ENCODE data around the gene MSH3. TPM values are rescaled to one million over a fixed set of nuclear protein-coding genes. Genes with fewer than 3 reads are reported as not detected.

Gene MSH3
- total RNA-seq, 4 donors from 2014 or later: 11.0 to 15.0 (median 12.4) TPM

DNA sequence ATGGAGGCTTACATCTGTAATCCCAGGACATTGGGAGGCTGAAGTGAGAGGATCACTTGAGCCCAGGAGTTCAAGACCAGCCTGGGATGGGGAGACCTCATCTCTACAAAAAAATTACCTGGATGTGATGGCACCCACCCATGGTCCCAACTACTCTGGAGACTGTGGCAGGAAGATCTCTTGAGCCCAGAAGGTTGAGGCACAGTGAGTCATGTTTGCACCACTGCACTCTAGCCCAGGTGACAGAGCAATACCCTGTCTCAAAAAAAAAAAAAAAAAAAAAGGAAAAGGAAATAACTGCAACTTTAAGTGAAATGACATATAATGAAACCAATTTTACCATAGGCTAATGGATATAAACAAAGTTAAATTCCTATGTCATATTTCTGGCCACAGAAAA lies 152.5 kb downstream of the MSH3 start:
- DNase-seq (ENCODE audit: low spot score in 2 of 2): no peak
- Histone ChIP-seq H3K27ac (no peak overlapping the region), H3K9me3 (no peaks in the 10 kb centered on the region), H3K4me3 (no peak overlapping the region), H3K4me1 (no peaks in the 10 kb centered on the region), H3K36me3 (no peaks in the 10 kb centered on the region), H3K27me3 (no peaks in the 10 kb centered on the region)
- TF ChIP-seq POLR2A (IDR thresholded peaks at IDR 0.05) (no peak), POLR2AphosphoS5 (IDR thresholded peaks at IDR 0.05) (no peak), EP300 (IDR thresholded peaks at IDR 0.05) (no peak)
- TF ChIP-seq, protein P1, sequence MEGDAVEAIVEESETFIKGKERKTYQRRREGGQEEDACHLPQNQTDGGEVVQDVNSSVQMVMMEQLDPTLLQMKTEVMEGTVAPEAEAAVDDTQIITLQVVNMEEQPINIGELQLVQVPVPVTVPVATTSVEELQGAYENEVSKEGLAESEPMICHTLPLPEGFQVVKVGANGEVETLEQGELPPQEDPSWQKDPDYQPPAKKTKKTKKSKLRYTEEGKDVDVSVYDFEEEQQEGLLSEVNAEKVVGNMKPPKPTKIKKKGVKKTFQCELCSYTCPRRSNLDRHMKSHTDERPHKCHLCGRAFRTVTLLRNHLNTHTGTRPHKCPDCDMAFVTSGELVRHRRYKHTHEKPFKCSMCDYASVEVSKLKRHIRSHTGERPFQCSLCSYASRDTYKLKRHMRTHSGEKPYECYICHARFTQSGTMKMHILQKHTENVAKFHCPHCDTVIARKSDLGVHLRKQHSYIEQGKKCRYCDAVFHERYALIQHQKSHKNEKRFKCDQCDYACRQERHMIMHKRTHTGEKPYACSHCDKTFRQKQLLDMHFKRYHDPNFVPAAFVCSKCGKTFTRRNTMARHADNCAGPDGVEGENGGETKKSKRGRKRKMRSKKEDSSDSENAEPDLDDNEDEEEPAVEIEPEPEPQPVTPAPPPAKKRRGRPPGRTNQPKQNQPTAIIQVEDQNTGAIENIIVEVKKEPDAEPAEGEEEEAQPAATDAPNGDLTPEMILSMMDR (IDR thresholded peaks at IDR 0.05): no peak

DNA sequence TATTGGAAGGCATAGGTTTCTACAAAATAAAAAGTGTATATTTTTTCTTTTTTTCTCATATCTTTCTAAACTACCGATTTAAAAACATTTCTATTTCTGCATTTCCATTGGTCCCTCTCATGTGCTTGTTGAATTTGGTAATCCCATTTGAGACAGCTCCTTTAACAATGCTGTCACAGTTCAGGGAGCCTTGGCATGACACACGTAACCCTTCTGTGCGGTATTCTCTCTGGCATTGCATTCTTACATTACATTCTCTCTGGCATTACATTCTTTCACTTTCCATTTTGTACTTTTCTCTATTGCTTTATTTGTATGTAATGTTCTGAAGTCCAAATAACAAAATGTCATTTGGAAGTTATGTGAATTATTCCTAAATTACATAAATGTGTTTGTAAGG lies 155.0 kb downstream of the MSH3 start:
- Histone ChIP-seq H3K4me1 (no peaks in the 10 kb centered on the region), H3K9me3 (no peaks in the 10 kb centered on the region)
- DNase-seq (ENCODE audit: low spot score in 2 of 2): no peak

DNA sequence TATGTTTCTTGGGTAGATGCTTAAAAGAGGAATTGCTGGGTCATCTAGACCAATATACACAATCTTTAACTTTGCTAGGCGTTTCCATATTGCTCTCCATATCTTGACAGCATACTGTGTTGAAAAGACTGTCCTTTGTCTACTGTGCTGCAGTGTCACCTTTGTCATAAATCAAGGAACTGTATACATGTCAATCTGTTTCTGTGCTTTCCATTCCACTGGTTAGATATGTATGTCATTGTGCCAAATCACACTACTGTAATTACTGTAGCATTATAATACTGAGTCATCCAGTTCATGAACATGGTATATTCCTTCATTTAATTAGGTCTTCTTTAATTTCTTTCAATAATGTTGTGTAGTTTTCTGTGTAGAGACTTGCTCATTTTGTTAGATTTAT lies 156.0 kb downstream of the MSH3 start:
- no peaks in the 10 kb centered on the region for H3K27me3 ChIP-seq
- TF ChIP-seq POLR2AphosphoS5 (IDR thresholded peaks at IDR 0.05): no peak
- TF ChIP-seq, protein P1 (IDR thresholded peaks at IDR 0.05): no peak
- no peak for TF ChIP-seq POLR2A (IDR thresholded peaks at IDR 0.05)
- no peak for TF ChIP-seq EP300 (IDR thresholded peaks at IDR 0.05)
- H3K4me1 ChIP-seq: no peaks in the 10 kb centered on the region
- DNase-seq (ENCODE audit: low spot score in 2 of 2): no peak
- 96% methylated on average over 1 of the region's 1 CpG for WGBS
- no peak overlapping the region for H3K27ac ChIP-seq
- H3K4me3 ChIP-seq: no peak overlapping the region
- no peaks in the 10 kb centered on the region for H3K9me3 ChIP-seq
- peaks cover 13% of the 10 kb centered on the region for H3K36me3 ChIP-seq

More for the DNA sequence above, 155.0 kb downstream of the MSH3 start:
- Histone ChIP-seq H3K27ac (no peak overlapping the region), H3K4me3 (no peak overlapping the region), H3K36me3 (peaks cover 10% of the 10 kb centered on the region), H3K27me3 (no peaks in the 10 kb centered on the region)
- no peak for TF ChIP-seq POLR2A (IDR thresholded peaks at IDR 0.05)
- TF ChIP-seq, protein P1 (IDR thresholded peaks at IDR 0.05): no peak
- no peak for TF ChIP-seq EP300 (IDR thresholded peaks at IDR 0.05)
- no peak for TF ChIP-seq POLR2AphosphoS5 (IDR thresholded peaks at IDR 0.05)
- WGBS: 82% methylated on average over 3 of the region's 3 CpGs

DNA sequence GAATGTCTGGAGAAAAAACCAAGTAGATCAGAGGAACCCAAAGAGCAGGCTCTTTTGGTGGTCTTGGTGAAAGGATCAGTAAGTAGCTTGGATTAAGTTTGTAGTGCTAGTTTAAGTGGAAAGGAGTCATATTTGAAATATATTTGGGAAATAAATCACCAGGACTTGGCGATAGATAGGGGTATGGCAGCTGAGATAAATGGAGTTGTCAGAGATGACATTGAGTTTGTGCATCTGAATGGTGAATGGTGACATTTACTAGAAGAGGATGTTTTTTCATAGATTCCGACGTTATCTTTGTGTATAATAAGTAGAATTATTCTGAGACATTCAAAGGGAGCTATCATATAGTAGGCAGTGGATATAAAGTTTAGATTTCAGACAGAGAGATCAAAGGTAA lies 162.1 kb downstream of the MSH3 start:
- TF ChIP-seq POLR2AphosphoS5 (IDR thresholded peaks at IDR 0.05): no peak
- TF ChIP-seq, protein P1 (IDR thresholded peaks at IDR 0.05): no peak
- no peaks in the 10 kb centered on the region for H3K9me3 ChIP-seq
- peaks cover 26% of the 10 kb centered on the region for H3K36me3 ChIP-seq
- H3K27me3 ChIP-seq: no peaks in the 10 kb centered on the region
- no peak for DNase-seq (ENCODE audit: low spot score in 2 of 2)
- no peak overlapping the region for H3K27ac ChIP-seq
- H3K4me1 ChIP-seq: no peaks in the 10 kb centered on the region
- no peak overlapping the region for H3K4me3 ChIP-seq
- 93% methylated on average over 3 of the region's 3 CpGs for WGBS

DNA sequence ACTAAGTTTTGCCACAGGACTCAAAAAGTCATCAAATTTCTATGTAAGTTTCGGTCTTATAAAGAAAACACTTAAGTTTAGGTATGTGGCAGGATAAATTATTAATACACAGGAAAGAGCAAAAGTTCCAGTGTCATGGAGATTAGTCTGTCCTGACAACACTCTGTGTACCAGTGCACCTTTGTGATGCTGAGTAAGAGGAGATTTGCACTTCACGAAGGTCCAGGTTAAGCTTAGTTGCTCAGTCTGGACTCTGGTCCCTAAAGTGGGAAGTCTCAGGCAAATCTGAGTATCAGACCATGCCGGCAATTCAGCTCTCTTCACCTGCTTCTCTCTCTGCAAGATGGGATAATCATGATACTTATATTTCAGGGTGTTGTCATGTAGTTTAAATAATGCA lies 166.2 kb downstream of the MSH3 start:
- DNase-seq (ENCODE audit: low spot score in 2 of 2): no peak

More for the DNA sequence above, 166.2 kb downstream of the MSH3 start:
- no peak overlapping the region for H3K27ac ChIP-seq
- H3K4me3 ChIP-seq: no peak overlapping the region
- peaks cover 16% of the 10 kb centered on the region for H3K36me3 ChIP-seq
- no peaks in the 10 kb centered on the region for H3K27me3 ChIP-seq
- WGBS: 92% methylated on average over 3 of the region's 3 CpGs
- peaks cover under 1% of the 10 kb centered on the region for H3K4me1 ChIP-seq
- no peaks in the 10 kb centered on the region for H3K9me3 ChIP-seq
- TF ChIP-seq POLR2A (IDR thresholded peaks at IDR 0.05): no peak
- TF ChIP-seq, protein P1 (IDR thresholded peaks at IDR 0.05): no peak
- no peak for TF ChIP-seq EP300 (IDR thresholded peaks at IDR 0.05)
- no peak for TF ChIP-seq POLR2AphosphoS5 (IDR thresholded peaks at IDR 0.05)

Measured in suprapubic skin (tissue), 4 donors.